ENCODE measurements around the gene SMIM26. TPM values are rescaled to one million over a fixed set of nuclear protein-coding genes. Genes with fewer than 3 reads are reported as not detected.
A peak's percentile ranks its signal among the peaks of the same experiment; 100 is the strongest.

The SMIM26 gene
- total RNA-seq, 1 donor from 2014 or later: 65.3 TPM

- Mint-ChIP-seq H3K27me3 (ENCODE audit: low read depth) (no peaks in the 10 kb centered on the region), H3K36me3 (peaks cover 48% of the 10 kb centered on the region), H3K9me3 (no peaks in the 10 kb centered on the region), H3K27ac (no peak overlapping the region), H3K4me1 (no peaks in the 10 kb centered on the region), H3K4me3 (no peak overlapping the region)
- DNase-seq (ENCODE audit: low spot score in 2 of 2, unreplicated experiment in 2 of 2): no peak
- TF ChIP-seq CTCF (IDR thresholded peaks at IDR 0.05; ENCODE audit: unreplicated experiment): no peak
Measured at GRCh38 chr20:18553746-18554145, 13.5 kb upstream of the SMIM26 start.

- Mint-ChIP-seq H3K4me1 (peaks cover 17% of the 10 kb centered on the region), H3K4me3 (peak overlapping the region; percentile 92), H3K9me3 (peaks cover 4% of the 10 kb centered on the region), H3K27me3 (ENCODE audit: low read depth) (no peaks in the 10 kb centered on the region), H3K27ac (peak overlapping the region; percentile 99), H3K36me3 (peaks cover 28% of the 10 kb centered on the region)
- no peak for TF ChIP-seq CTCF (IDR thresholded peaks at IDR 0.05; ENCODE audit: unreplicated experiment)
- no peak for DNase-seq (ENCODE audit: low spot score in 2 of 2, unreplicated experiment in 2 of 2)
Measured at GRCh38 chr20:18567739-18568091, 483 bp downstream of the SMIM26 start.

GRCh38 chr20:18571009-18571408 lies 3.8 kb downstream of the SMIM26 start:
- Mint-ChIP-seq H3K27me3 (ENCODE audit: low read depth) (no peaks in the 10 kb centered on the region), H3K27ac (no peak overlapping the region), H3K36me3 (peaks cover 24% of the 10 kb centered on the region), H3K9me3 (peaks cover 4% of the 10 kb centered on the region), H3K4me1 (peaks cover 17% of the 10 kb centered on the region), H3K4me3 (no peak overlapping the region)
- TF ChIP-seq CTCF (IDR thresholded peaks at IDR 0.05; ENCODE audit: unreplicated experiment): no peak
- no peak for DNase-seq (ENCODE audit: low spot score in 2 of 2, unreplicated experiment in 2 of 2)

- H3K4me3 Mint-ChIP-seq: no peak overlapping the region
- TF ChIP-seq CTCF (IDR thresholded peaks at IDR 0.05; ENCODE audit: unreplicated experiment): no peak
Measured at GRCh38 chr20:18571578-18571977, 4.3 kb downstream of the SMIM26 start.

GRCh38 chr20:18577942-18578341 lies 10.7 kb downstream of the SMIM26 start:
- TF ChIP-seq CTCF (IDR thresholded peaks at IDR 0.05; ENCODE audit: unreplicated experiment): no peak
- no peaks in the 10 kb centered on the region for H3K9me3 Mint-ChIP-seq
- DNase-seq (ENCODE audit: low spot score in 2 of 2, unreplicated experiment in 2 of 2): no peak

More at GRCh38 chr20:18571578-18571977, 4.3 kb downstream of the SMIM26 start:
- H3K9me3 Mint-ChIP-seq: peaks cover 4% of the 10 kb centered on the region
- no peak overlapping the region for H3K27ac Mint-ChIP-seq
- peaks cover 14% of the 10 kb centered on the region for H3K4me1 Mint-ChIP-seq
- no peaks in the 10 kb centered on the region for H3K27me3 Mint-ChIP-seq (ENCODE audit: low read depth)
- peaks cover 24% of the 10 kb centered on the region for H3K36me3 Mint-ChIP-seq
- no peak for DNase-seq (ENCODE audit: low spot score in 2 of 2, unreplicated experiment in 2 of 2)

GRCh38 chr20:18578581-18578980 lies 11.3 kb downstream of the SMIM26 start:
- TF ChIP-seq CTCF (IDR thresholded peaks at IDR 0.05; ENCODE audit: unreplicated experiment): no peak
- Mint-ChIP-seq H3K27me3 (ENCODE audit: low read depth) (no peaks in the 10 kb centered on the region), H3K4me3 (no peak overlapping the region), H3K36me3 (no peaks in the 10 kb centered on the region), H3K9me3 (no peaks in the 10 kb centered on the region), H3K27ac (no peak overlapping the region), H3K4me1 (no peaks in the 10 kb centered on the region)
- DNase-seq (ENCODE audit: low spot score in 2 of 2, unreplicated experiment in 2 of 2): no peak

More at GRCh38 chr20:18577942-18578341, 10.7 kb downstream of the SMIM26 start:
- Mint-ChIP-seq H3K4me3 (no peak overlapping the region), H3K4me1 (no peaks in the 10 kb centered on the region), H3K27ac (no peak overlapping the region), H3K27me3 (ENCODE audit: low read depth) (no peaks in the 10 kb centered on the region), H3K36me3 (no peaks in the 10 kb centered on the region)

All from mesothelial cell of epicardium (in vitro differentiated cells).